OCI-LY3 (cell line): Measurements from ENCODE around the gene GPM6B.
A peak's percentile ranks its signal among the peaks of the same experiment; 100 is the strongest.

Experiments used
- CTCF ChIP-seq: fragments of 200-600, 300-600 bp; sonication (generic); IDR thresholded peaks from 2 replicates; pipeline ENCODE4 v1.5.1; 2014; ENCODE audit warnings: antibody characterized with exemption, low read length, low read depth
- EZH2phosphoT487 ChIP-seq: fragments of 200-600 bp; shearing (Covaris generic); IDR thresholded peaks from 2 replicates; pipeline ENCODE4 v1.6.1; 2018; ENCODE audit warnings: antibody characterized with exemption, mixed run types, low read depth

DNA sequence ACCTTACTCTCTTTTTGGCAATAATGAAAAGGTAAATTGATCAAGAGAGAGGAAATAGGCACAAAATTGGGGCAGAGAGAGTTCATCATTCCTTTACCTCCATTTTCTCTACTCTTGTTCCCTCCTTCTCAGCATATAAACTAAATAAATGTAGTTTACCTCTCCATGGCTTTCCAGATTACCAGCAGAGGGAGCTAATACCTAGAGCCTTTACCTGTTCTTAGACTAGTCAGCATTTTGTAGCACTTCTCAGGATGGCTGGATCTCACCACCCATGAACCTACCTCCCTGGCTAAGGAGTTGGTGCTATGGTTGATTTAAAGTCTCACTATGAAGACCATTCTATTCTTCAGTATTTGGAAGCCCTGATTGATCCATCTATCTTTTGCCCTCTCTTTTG is 66.7 kb downstream of the GPM6B start:
- TF ChIP-seq CTCF (peak; percentile 68), EZH2phosphoT487 (no peak)
